ENCODE measurements around the gene MICB.
"Not testable (repeated sequence)": the region's sequence is repeated elsewhere in the genome, so short reads cannot be mapped to it uniquely, and the experiment has no call there.

Gene MICB

DNA sequence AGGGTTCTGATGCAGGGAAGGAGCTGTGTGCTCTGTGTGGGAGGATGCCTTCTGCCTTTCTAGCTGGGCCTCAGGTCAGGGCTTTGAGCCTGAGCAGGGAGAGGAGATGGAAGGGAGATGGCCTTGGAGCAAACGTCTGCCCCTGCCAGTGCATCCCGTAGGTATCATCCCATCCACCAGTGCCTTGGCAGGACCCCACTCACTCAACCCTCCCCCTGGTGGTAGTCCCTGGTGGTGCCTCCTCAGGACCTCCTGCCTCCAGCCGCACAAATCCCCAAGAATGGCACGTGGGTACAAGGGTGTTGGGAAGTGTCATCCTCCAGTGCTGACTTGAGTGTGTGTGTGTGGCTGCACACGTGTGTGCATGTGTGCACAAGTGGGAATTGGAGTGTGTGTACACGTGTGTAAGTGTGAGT lies 23.1 kb upstream of the MICB start:
- no peak for DNase-seq (ENCODE audit: low spot score)

DNA sequence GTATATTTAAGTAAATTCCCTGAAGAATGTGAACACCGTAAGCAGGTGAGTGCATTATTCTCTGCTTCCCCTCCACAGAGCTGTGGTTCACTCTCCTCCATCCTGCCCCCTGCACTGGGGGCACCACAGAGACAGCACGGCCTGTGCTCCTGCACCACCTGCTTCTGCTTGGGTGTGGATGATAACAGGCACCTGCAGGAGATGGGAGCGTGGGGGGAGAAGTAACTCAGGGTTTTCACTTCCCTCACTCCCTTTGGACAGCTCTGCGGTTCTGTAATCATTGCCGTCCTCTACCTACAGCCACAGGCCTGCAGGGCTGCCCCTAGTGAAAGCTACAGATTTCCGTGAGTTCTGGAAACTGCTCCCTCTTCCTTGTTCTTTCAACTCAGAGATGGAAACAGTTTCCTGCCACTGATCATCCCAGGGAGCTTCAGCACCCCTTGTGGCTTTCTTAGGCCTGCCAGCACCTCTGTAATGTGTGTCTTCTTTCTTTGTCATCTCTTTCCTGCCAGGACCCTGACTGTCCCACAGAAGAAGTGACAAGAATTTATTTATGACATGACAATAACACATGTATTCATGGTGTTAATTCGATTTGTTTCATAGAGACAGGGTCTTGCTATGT lies 21.3 kb upstream of the MICB start:
- DNase-seq (ENCODE audit: low spot score) = no peak

DNA sequence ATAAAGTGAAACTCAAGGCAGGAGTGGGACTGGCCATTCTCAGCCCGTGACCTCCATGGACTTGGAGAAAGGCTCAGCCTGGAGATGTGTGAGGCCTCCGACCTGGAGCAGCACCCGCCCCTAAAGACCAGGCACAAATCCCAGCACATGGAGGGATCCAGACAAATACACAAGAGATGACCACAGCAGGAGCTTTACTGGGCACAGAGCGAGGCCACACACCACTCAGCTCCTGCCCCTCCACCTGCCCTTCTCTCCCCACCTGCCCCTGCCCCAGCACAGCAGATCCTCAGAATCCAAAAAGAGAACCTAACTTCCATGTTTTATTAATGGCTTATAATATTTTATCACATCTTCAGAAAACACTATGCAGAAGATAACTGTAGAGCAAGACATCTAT lies 20.4 kb upstream of the MICB start:
- no peak for DNase-seq (ENCODE audit: low spot score)

DNA sequence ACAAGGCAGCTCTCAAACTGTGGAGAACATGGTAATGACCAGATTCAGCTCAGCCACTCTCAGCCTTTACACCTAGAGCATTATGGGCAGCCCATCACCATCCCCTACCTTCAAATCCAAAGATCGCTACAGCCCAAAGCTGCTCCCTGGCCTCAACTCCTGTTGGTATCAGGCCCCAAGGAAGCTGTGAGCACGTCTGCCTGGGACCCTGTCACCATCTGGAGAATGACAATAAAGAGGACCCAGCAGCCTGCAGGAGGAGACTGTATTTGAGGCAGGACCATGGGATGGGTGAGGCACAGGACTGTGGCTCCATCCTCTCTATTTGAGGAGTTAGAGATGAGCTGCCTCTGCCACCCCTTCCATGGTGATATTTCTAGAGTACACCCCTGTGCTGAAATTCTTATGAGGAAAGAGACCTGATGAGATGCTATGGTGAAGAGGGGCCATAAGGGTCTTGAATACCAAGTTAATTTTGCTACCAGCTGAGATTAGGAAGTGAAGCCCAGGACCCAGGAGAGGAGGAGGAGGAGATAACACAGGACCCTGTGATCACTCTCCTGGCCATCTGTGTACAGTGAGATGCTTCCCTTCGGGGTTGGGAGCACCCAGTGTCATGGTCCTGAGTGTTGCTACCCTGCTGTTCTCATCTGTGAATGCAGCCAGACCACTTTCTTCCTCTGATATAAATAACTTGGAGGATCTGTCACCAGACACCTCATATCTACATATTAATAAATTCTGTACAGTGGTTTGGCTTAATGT lies 19.6 kb upstream of the MICB start:
- DNase-seq (ENCODE audit: low spot score) = no peak

DNA sequence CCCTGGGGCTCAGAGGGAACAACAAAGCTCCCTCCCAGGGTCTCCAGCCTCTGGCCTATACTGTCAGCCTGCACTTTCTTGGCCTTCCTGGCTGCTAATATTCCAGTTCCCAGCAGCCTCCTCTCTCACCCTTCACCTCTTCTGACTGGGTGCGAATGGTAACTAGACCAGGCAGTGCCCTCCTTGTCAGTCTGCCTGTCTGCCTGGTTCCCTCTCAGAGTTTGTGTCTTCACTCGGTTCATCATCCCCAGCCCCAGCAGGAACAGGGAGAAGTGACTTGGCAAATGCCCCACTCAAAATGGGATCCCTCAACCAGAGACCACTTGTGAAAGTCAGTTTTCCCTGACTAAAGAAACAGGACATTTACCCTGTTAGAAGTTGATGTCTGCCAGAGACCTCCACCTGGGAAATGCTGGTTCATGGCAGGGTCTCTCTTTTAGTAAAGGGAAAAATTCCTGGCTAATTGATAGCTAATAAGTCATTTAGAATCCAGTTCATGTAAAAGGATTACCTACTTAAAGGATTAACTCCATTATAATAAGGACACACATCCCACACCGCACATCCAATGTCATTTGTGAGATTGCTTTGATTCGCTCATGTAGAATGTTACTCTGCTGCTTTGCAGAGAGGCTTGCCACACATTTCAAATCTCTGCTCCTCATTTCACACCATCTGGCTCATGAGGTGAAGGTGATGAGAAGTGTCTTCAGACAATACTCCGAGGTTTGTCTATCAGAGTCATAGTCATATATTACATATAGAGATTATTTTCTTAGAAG lies 18.6 kb upstream of the MICB start:
- DNase-seq (ENCODE audit: low spot score) = no peak

DNA sequence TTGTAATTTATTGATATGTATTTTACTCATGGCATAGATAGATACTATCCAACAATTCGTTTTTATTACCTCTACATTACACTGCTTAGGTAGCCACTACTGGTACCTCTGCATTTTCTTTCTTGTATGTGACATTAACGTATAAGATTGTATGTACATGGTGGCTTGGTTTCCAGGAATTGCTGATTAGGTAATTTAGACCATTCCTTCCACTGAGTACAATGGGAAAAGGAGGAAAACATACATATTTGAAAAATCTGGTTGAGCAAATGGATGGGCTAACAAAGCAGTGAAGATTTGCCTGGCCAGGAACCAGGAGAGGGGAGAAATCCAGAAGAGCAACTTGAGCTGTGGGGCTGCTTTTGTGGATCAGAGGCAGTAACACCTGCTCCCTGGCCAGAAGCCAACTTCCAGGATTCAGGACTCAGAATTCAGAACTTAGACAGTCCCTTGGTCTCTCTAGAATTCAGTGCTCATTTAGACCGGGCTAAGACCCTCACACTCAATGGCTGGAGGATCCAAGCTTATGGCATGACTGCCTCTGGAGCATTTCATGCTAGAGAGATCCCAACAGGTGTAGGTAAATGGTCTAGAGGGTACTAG lies 17.9 kb upstream of the MICB start:
- no peak for DNase-seq (ENCODE audit: low spot score)

DNA sequence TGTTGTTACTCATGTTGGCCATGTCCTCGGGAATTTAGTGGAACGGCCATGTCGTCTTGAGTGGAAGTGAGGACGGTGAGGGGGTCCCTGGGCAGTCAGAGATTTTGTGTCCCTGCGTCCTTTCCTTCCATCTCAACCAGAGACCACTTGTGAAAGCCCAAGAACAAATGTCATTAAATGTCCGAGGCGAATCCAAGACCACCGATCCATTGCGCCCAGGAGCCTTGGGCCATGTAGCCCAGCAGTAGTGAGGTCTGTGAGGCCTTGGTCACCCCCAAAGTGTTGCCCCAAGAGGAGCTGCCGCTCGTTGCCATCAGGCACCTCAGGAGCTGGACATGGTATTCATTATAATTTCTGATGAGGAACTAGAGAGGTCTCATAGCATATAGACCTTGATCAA lies 17.4 kb upstream of the MICB start:
- no peak for DNase-seq (ENCODE audit: low spot score)

DNA sequence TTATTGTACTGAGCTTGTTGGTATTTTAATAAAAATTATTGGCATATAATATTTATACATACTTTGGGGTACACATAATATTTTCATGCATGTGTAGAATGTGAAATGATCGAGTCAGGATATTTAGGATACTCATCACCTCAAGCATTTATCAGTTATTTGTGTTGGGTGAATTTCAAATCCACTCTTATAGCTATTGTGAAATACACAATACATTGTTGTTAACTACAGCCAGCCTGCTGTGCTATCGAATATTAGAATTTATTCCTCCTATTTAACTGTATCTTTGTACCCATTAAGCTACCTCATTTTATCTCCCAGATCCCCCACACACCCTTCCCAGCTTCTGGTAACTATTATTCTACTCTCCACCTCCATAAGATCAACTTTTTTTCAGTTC lies 14.6 kb upstream of the MICB start:
- DNase-seq (ENCODE audit: low spot score) = no peak

DNA sequence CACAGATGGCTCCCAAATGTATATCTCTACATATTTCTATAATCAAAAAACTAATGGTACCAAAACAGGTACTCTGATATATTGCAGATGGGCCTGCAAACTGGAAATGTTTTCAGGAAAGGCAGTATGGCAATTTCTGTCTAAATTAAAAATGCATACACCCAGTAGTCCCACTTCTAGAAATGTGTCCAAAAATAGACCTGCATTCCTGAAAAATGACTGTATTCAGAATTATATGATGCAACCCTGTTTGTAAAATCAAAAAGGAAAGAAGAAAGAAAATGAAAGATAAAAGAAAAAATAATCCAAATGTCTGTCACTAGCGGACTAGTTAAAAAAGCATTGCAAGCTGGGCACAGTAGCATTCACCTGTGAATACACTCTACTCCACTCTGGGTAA lies 12.9 kb upstream of the MICB start:
- no peak for DNase-seq (ENCODE audit: low spot score)

DNA sequence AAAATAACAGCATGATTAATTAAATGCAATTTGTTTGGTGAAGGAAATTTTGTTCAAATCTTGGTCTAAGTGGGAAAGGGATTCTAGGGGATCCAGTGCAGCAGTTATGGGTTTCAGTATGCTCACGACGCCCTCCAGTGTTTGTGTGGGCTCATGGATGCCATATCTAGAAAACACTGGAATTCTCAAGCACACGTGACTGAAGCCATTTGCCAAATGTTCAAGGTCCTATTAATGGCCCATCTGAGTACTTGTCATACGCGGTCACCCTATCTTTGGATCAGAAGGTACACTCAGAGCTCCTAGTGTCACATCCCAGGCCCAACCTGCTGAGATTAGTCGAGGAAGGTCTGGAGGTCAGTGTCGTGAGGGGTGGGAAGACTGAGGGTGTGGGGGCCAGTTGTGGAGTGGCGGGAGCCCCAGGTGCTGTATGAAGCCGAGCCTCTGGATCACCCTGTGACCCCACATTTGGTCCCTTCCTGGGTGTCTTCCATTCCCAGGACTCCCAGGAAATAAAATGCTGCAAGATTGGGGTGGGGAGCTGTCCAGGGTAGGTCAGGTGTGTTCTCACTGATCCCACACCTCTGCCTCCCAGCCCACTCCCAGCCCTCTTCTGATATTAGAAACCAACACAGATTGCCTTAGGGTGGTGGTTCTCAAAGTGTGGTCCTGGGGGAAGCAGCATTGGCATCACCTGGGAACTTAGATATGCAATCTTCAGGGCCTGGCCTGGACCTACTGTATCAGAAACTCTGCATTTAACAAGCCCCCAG lies 11.7 kb upstream of the MICB start:
- not testable (repeated sequence) for DNase-seq (ENCODE audit: low spot score)

DNA sequence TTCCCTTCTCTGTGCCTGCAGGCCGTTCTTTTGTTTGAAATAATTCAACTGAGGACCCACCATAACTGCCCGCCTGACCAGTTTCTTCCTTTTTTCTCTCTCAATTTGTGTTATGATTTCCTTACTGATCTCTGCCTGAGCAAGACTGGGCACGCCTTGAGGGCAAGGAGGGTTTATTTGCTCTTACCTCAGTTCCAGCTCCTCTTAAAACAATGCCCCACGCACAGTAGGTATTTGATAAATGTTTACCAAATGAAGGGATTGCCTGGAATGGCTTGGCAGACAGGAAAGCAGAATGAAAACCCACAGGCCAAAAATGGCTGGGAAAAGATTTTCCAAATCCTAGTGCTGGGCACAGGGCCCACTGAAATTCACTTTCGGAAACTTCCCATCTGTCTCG lies 10.3 kb upstream of the MICB start:
- not testable (repeated sequence) for DNase-seq (ENCODE audit: low spot score)

DNA sequence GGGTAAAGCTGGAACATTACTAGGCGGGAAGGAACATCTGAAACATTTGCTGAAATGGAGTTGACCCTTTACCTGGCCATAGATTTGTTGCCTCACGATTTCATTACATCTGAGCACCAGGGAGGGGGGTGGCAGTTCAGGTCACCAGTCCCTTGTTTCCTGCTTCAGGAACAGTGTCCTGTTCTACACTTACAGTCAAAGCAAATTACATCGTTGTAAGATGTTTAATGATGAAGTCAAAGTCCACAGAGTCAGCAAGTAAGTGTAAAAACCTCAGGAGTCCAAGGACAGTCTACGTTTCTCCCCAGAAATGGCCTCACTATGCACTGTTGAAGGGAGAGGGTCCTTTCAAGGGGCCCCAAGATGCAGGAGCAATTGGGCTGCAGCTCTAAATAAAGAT lies 8.9 kb upstream of the MICB start:
- no peak for DNase-seq (ENCODE audit: low spot score)

DNA sequence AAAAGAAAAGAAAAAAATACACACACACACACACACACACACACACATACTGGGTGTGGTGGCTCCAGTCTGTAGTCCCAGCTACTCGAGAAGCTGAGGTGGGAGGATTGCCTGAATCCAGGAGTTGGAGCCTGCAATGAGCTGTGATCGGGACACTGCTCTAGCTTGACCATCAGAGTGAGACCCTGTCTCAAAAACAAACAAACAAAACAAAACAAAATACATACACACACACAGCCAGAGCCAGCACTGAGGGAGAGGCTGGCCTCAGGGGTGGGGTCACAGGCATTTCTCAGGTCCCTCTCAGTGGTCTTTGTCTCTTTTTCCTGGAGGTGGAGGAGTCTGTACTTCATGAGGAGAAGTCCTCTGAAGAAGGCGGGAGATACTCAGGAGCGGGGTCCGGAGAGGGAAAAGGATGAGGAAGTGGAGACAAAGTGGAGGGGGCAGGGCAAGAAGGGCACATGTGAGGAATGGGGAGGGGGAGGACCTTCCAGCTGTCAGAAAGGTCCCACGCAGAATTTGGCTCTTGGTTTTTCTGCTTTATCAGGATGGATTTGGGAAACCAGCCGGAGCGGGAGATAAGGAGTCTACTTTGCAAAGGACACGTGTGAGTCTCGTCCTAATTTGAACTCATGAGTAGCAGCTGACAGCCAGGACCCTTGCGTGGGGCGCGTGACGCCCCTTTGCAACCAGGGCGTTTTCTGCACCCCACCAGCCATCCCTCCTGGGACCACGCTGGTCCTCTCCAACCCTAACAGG lies 7.7 kb upstream of the MICB start:
- DNase-seq (ENCODE audit: low spot score) = no peak

DNA sequence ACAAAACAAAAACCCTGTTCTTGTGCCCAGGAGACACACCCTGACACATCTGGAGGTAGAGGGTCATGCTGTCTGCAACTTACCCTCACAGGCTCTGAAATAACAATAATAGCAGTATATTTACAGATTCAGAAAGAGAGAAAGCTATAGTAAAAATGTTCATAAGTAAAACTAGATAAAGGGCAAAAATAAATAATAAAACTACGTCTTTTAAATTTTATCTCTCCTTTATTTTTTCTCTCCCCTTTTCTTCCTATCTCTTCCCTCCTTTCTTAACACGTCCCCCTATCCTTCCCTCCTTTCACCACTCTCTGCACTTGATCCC lies 4.4 kb upstream of the MICB start:
- DNase-seq (ENCODE audit: low spot score) = not testable (repeated sequence)

DNA sequence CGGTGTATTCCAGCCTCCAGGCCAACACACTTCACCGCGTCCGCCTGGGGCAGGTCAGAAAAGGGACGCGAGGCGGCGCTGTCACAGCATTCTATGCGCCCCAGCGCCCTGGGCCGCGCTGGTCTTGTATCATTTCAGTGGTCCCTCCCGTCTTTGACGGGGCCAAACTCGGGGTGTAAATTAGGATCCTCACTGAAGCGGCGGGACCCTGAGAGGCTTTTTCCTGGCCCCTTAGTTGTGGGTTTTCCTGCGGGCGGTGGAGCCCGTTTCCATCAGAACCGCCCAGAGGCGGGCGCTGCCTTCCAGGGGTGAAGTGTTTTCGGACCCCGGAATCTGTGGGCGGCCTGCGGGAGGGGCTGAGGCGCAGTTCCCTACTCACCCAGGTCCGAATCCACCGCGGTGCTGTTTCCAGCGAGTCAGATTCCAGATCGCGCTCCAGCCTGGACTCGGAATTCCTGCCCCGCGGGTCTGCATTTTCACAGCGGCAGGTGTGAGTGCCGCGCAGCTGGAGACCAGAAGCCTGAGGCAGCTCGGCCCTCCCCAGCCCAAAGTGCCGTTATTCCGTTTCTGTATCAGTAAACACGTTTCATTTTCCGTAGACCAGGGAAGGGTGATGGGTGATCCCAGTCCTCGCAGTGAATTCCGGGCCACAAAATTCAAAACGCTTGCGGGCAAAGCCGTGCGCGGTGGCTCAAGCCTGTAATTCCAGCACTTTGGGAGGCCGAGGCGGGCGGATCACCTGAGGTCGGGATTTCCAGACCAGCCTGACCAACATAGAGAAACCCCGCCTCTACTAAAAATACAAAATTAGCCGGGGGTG lies 3.9 kb upstream of the MICB start:
- peak; percentile 62 for DNase-seq (ENCODE audit: low spot score)

DNA sequence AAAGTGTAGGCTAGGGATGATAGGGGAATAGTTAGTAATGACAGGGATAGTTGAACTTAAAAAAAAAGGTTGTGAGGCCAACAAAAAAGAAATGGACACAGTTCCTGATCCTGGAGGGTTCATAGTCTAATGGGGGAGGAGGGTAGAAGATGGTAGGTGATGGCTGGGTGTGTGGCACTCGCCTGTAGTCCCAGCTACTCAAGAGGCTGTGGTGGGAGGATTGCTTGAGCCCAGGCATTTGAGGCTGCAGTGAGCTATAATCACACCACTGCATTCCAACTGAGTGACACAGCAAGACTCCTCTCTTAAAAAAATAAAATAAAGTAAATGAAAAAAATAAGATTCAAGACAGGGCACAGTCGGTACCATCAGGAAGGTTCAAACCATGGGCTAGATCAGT lies 2.4 kb upstream of the MICB start:
- no peak for DNase-seq (ENCODE audit: low spot score)

DNA sequence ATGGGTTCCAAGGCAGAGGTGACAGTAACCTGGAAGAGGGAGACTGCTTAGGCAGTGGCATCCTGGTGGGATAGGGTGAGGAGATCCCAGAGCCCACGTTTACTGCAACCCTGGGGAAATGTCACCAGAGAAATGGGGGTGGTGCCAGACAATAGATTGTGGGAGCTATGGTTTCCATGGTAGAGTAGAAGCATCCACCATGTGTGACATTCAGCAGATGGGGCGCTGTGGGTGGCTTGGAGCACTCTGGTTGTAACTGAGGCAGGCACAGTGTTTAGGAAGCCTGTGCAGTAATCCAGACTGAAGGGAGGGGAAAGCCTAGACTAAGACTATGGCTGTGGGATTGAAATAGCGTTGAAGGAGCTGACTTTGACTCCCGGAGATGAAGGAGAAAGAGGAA lies 1.1 kb upstream of the MICB start:
- not testable (repeated sequence) for DNase-seq (ENCODE audit: low spot score)

DNA sequence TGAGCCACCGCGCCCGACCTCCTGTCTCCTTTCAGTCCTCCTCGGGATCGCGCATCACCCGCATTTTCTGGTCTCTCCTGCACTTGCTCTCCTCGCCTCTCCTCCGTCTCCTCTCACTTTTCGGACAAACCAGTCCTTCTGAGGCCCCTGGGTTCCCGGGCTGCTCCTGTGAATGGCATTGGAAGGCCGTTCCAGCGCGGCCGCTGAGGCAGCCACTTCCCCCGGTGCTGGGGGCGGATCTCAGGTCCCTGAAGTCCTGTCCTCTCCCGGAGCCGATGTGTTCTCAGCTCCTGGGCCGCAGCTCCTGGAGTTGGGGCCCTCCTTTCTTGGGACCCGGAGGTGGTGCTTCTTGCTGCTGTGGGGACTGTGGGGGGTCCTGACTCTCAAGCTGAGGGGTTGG lies 803 bp downstream of the MICB start:
- no peak for DNase-seq (ENCODE audit: low spot score)

DNA sequence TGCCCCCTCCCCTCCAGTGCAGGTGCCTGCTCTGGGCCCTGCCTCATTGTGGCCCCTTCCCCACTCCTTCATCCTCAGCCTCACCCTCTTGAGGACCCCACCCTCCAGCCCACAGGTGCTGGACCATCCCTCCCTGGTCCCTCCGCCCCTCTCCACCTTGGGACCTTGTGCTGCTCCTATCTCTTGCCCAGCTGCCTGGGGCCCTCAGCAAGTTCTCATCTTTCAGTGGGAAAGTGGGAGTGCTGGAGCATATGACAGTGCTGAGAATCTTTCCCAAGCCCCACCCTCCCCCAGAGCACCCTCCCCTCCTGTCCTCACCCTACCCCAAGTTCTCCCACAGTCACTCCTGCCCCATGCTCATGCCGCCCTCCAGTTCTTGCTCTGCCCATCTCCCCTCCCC lies 1.7 kb downstream of the MICB start:
- not testable (repeated sequence) for DNase-seq (ENCODE audit: low spot score)

DNA sequence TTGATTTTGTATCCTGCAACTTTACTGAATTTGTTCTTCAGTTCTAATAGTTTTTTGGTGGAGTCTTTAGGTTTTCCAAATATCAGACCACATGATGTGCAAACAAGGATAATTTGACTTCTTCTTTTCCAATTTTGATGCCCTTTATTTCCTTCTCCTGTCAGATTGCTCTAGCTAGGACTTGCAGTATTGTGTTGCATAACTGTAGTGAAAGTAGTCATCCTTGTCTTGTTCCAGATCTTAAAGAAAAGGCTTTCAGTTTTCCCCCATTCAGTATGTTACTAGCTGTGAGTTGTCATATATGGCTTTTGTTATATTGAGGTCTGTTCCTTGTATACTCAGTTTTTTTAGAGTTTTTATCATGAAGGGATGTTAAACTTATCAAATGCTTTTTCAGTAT lies 4.6 kb downstream of the MICB start:
- no peak for DNase-seq (ENCODE audit: low spot score)

DNA sequence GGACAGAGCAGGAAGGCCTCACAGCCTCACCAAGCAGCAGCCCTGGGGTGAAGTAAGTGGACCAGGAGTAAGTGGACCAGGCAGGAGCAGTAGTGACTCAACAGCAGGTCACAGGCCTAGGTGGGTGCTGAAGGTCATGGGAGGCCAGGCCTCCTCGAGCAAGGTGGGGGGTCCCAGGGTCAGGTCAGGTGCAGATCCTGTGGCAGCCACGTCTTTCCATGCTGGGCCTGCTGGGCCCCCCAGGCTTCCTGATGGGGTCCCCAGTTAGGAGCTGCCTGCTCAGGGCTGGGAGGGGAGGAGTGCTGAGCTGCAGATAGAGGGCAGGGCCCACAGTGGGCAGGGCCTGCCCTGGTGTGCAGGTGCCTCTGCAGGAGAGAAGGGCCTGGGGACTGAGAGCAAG lies 11.1 kb downstream of the MICB start:
- not testable (repeated sequence) for DNase-seq (ENCODE audit: low spot score)

Measured in HuH-7.5 (cell line).